Measurements from ENCODE around the gene AWAT1. TPM values are rescaled to one million over a fixed set of nuclear protein-coding genes. Genes with fewer than 3 reads are reported as not detected.

Gene AWAT1
- polyA plus RNA-seq, 1 donor (not counting 4 experiments of a cell fraction or from before 2014, with no cell fraction given): not detected

GRCh38 chrX:70226687-70227086, 7.8 kb upstream of the AWAT1 start:
- no peak for FAIRE-seq

GRCh38 chrX:70231666-70232065, 2.8 kb upstream of the AWAT1 start:
- Histone ChIP-seq H2AFZ (ENCODE audit: control insufficient read depth, low read length) (no peak overlapping the region), H3K27ac (ENCODE audit: control insufficient read depth, insufficient read depth, low read length) (no peak overlapping the region), H3K4me1 (ENCODE audit: control insufficient read depth, extremely low read depth, insufficient read depth, low read length) (no peaks in the 10 kb centered on the region), H3K4me3 (ENCODE audit: control insufficient read depth in 2 of 3, extremely low read depth in 1 of 3, insufficient read depth in 2 of 3, low read depth in 1 of 3, low read length in 3 of 3) (no peak overlapping the region), H3K4me2 (ENCODE audit: control insufficient read depth, extremely low read depth, insufficient read depth, low read depth, low read length) (no peak overlapping the region), H3K79me2 (ENCODE audit: control insufficient read depth, insufficient read depth, low read length) (no peaks in the 10 kb centered on the region), H3K9me3 (ENCODE audit: control insufficient read depth, low read depth, low read length) (no peaks in the 10 kb centered on the region), H3K36me3 (ENCODE audit: control insufficient read depth in 2 of 2, extremely low read depth in 1 of 2, insufficient read depth in 2 of 2, low read length in 2 of 2) (no peaks in the 10 kb centered on the region), H3K9ac (ENCODE audit: control insufficient read depth, extremely low read depth, insufficient read depth, low read length) (no peak overlapping the region), H3K9me1 (ENCODE audit: control insufficient read depth, extremely low read depth, insufficient read depth, low read length) (no peaks in the 10 kb centered on the region), H3K27me3 (ENCODE audit: control insufficient read depth, extremely low read depth, insufficient read depth, low read length) (no peaks in the 10 kb centered on the region), H4K20me1 (ENCODE audit: control insufficient read depth, extremely low read depth, insufficient read depth, low read length) (no peaks in the 10 kb centered on the region)
- FAIRE-seq (no peak), DNase-seq (ENCODE audit: low read depth, low spot score) (no peak)
- dilution Hi-C loops (cut with MboI; ENCODE audit: extremely low pct_ligation_motif_present, low sequenced_read_pairs): no loop called here
- TF ChIP-seq CTCF (optimal IDR thresholded peaks at IDR 0.05 in 1 of 3, IDR thresholded peaks at IDR 0.05 in 1 of 3, conservative IDR thresholded peaks at IDR 0.05 in 1 of 3; ENCODE audit: extremely low read depth in 1 of 3, insufficient read depth in 2 of 3, low read length in 3 of 3): no peak
- TF ChIP-seq EZH2 (IDR thresholded peaks at IDR 0.05; ENCODE audit: low read length): no peak

More at GRCh38 chrX:70226687-70227086, 7.8 kb upstream of the AWAT1 start:
- no peaks in the 10 kb centered on the region for H3K79me2 ChIP-seq (ENCODE audit: control insufficient read depth, insufficient read depth, low read length)
- no peaks in the 10 kb centered on the region for H3K9me1 ChIP-seq (ENCODE audit: control insufficient read depth, extremely low read depth, insufficient read depth, low read length)
- no peak for TF ChIP-seq CTCF (optimal IDR thresholded peaks at IDR 0.05 in 1 of 3, IDR thresholded peaks at IDR 0.05 in 1 of 3, conservative IDR thresholded peaks at IDR 0.05 in 1 of 3; ENCODE audit: extremely low read depth in 1 of 3, insufficient read depth in 2 of 3, low read length in 3 of 3)
- H3K27ac ChIP-seq (ENCODE audit: control insufficient read depth, insufficient read depth, low read length): no peak overlapping the region
- no peaks in the 10 kb centered on the region for H4K20me1 ChIP-seq (ENCODE audit: control insufficient read depth, extremely low read depth, insufficient read depth, low read length)
- H3K27me3 ChIP-seq (ENCODE audit: control insufficient read depth, extremely low read depth, insufficient read depth, low read length): no peaks in the 10 kb centered on the region
- no peak overlapping the region for H3K9ac ChIP-seq (ENCODE audit: control insufficient read depth, extremely low read depth, insufficient read depth, low read length)
- dilution Hi-C loops (cut with MboI; ENCODE audit: extremely low pct_ligation_motif_present, low sequenced_read_pairs): no loop called here
- H3K4me1 ChIP-seq (ENCODE audit: control insufficient read depth, extremely low read depth, insufficient read depth, low read length): no peaks in the 10 kb centered on the region
- H3K36me3 ChIP-seq (ENCODE audit: control insufficient read depth in 2 of 2, extremely low read depth in 1 of 2, insufficient read depth in 2 of 2, low read length in 2 of 2): no peaks in the 10 kb centered on the region
- DNase-seq (ENCODE audit: low read depth, low spot score): no peak
- no peak overlapping the region for H3K4me2 ChIP-seq (ENCODE audit: control insufficient read depth, extremely low read depth, insufficient read depth, low read depth, low read length)
- H3K9me3 ChIP-seq (ENCODE audit: control insufficient read depth, low read depth, low read length): no peaks in the 10 kb centered on the region
- H2AFZ ChIP-seq (ENCODE audit: control insufficient read depth, low read length): no peak overlapping the region
- no peak overlapping the region for H3K4me3 ChIP-seq (ENCODE audit: control insufficient read depth in 2 of 3, extremely low read depth in 1 of 3, insufficient read depth in 2 of 3, low read depth in 1 of 3, low read length in 3 of 3)

Measured in keratinocyte (primary cell).